ENCODE results near the gene AHCTF1. TPM values are rescaled to one million over a fixed set of nuclear protein-coding genes. Genes with fewer than 3 reads are reported as not detected.

Gene AHCTF1
- total RNA-seq, 1 experiment from 2014 or later, result 65.8 TPM

- BruUV-seq (replicated peaks), result no TSS peak
- ChIA-PET POLR2A (ENCODE audit: low non-redundant PET) (interaction anchor here (0.7 kb wide), 1 partner anchor 38 kb away, joined by 15 read pairs; no protein-coding TSS in a partner anchor), CTCF (no interaction called here)
- TF ChIP-seq EZH2 (IDR thresholded peaks at IDR 0.05; ENCODE audit: borderline replicate concordance, low read depth, low read length, poor library complexity, severe bottlenecking) (no peak), CTCF (conservative IDR thresholded peaks at IDR 0.05; ENCODE audit: low read depth, low read length) (no peak)
- no peak overlapping the region for H3K4me3 ChIP-seq (ENCODE audit: low read depth, low read length, poor library complexity, severe bottlenecking)
- H3K27ac ChIP-seq (ENCODE audit: low read depth, low read length, poor library complexity, severe bottlenecking), result no peak overlapping the region
- intact Hi-C loops (cut with micrococcal nuclease; ENCODE audit: unreplicated experiment), result no loop called here
- H3K36me3 ChIP-seq (ENCODE audit: insufficient read depth, low read length, poor library complexity, severe bottlenecking), result no peaks in the 10 kb centered on the region
- no peaks in the 10 kb centered on the region for H3K27me3 ChIP-seq (replicated peaks; ENCODE audit: insufficient read depth, low read depth, low read length, poor library complexity)
- no peak for DNase-seq (ENCODE audit: low spot score)
- H3K9me3 ChIP-seq (ENCODE audit: low read depth, low read length, poor library complexity, severe bottlenecking), result no peaks in the 10 kb centered on the region
- no peaks in the 10 kb centered on the region for H3K4me1 ChIP-seq (ENCODE audit: insufficient read depth, low read length, poor library complexity, severe bottlenecking)
These were observed 134.2 kb downstream of the AHCTF1 start for GRCh38 chr1:246797597-246797996.

GRCh38 chr1:246797157-246797556 is 134.6 kb downstream of the AHCTF1 start:
- no peak for DNase-seq (ENCODE audit: low spot score)
- no peaks in the 10 kb centered on the region for H3K9me3 ChIP-seq (ENCODE audit: low read depth, low read length, poor library complexity, severe bottlenecking)
- ChIA-PET POLR2A (ENCODE audit: low non-redundant PET) (interaction anchor here (0.7 kb wide), 1 partner anchor 38 kb away, joined by 15 read pairs; no protein-coding TSS in a partner anchor), CTCF (no interaction called here)
- H3K27ac ChIP-seq (ENCODE audit: low read depth, low read length, poor library complexity, severe bottlenecking), result no peak overlapping the region
- H3K36me3 ChIP-seq (ENCODE audit: insufficient read depth, low read length, poor library complexity, severe bottlenecking), result no peaks in the 10 kb centered on the region
- BruUV-seq (replicated peaks), result no TSS peak
- intact Hi-C loops (cut with micrococcal nuclease; ENCODE audit: unreplicated experiment), result no loop called here
- no peak overlapping the region for H3K4me3 ChIP-seq (ENCODE audit: low read depth, low read length, poor library complexity, severe bottlenecking)
- no peaks in the 10 kb centered on the region for H3K27me3 ChIP-seq (replicated peaks; ENCODE audit: insufficient read depth, low read depth, low read length, poor library complexity)
- no peak for TF ChIP-seq EZH2 (IDR thresholded peaks at IDR 0.05; ENCODE audit: borderline replicate concordance, low read depth, low read length, poor library complexity, severe bottlenecking)
- no peaks in the 10 kb centered on the region for H3K4me1 ChIP-seq (ENCODE audit: insufficient read depth, low read length, poor library complexity, severe bottlenecking)

GRCh38 chr1:246795906-246796694 is 135.6 kb downstream of the AHCTF1 start:
- no peaks in the 10 kb centered on the region for H3K36me3 ChIP-seq (ENCODE audit: insufficient read depth, low read length, poor library complexity, severe bottlenecking)
- no peak overlapping the region for H3K4me3 ChIP-seq (ENCODE audit: low read depth, low read length, poor library complexity, severe bottlenecking)
- no peaks in the 10 kb centered on the region for H3K27me3 ChIP-seq (replicated peaks; ENCODE audit: insufficient read depth, low read depth, low read length, poor library complexity)
- no peak overlapping the region for H3K27ac ChIP-seq (ENCODE audit: low read depth, low read length, poor library complexity, severe bottlenecking)
- no TSS peak for BruUV-seq (replicated peaks)
- intact Hi-C loops (cut with micrococcal nuclease; ENCODE audit: unreplicated experiment), result no loop called here
- ChIA-PET CTCF (no interaction called here), POLR2A (ENCODE audit: low non-redundant PET) (no interaction called here)
- DNase-seq (ENCODE audit: low spot score), result no peak
- no peaks in the 10 kb centered on the region for H3K9me3 ChIP-seq (ENCODE audit: low read depth, low read length, poor library complexity, severe bottlenecking)
- no peaks in the 10 kb centered on the region for H3K4me1 ChIP-seq (ENCODE audit: insufficient read depth, low read length, poor library complexity, severe bottlenecking)
- TF ChIP-seq CTCF (conservative IDR thresholded peaks at IDR 0.05; ENCODE audit: low read depth, low read length), result no peak
- TF ChIP-seq EZH2 (IDR thresholded peaks at IDR 0.05; ENCODE audit: borderline replicate concordance, low read depth, low read length, poor library complexity, severe bottlenecking), result no peak

Data from A673 (cell line).